Cortex of kidney (tissue), 1 donor: ENCODE results near the gene TJP1.
"Not testable (repeated sequence)": the region's sequence is repeated elsewhere in the genome, so short reads cannot be mapped to it uniquely, and the experiment has no call there.

ENCODE experiments used
- DNase-seq: peaks from one replicate; lab custom pipeline; 2025; lab: John Stamatoyannopoulos, UW

Gene TJP1

GRCh38 chr15:29704950-29705597 lies 117.2 kb downstream of the TJP1 start:
- no peak for DNase-seq

- no peak for DNase-seq
Observed at GRCh38 chr15:29701151-29701550, 121.1 kb downstream of the TJP1 start.

GRCh38 chr15:29700296-29700695 lies 122.0 kb downstream of the TJP1 start:
- no peak for DNase-seq

- no peak for DNase-seq
Observed at GRCh38 chr15:29699791-29700190, 122.5 kb downstream of the TJP1 start.

- no peak for DNase-seq
Observed at GRCh38 chr15:29698030-29698701, 124.1 kb downstream of the TJP1 start.

- no peak for DNase-seq
Observed at GRCh38 chr15:29696950-29697738, 125.1 kb downstream of the TJP1 start.

- not testable (repeated sequence) for DNase-seq
Observed at GRCh38 chr15:29696506-29696905, 125.8 kb downstream of the TJP1 start.

GRCh38 chr15:29695489-29696167 lies 126.6 kb downstream of the TJP1 start:
- DNase-seq: no peak

- DNase-seq: no peak
Observed at GRCh38 chr15:29693225-29693624, 129.0 kb downstream of the TJP1 start.

GRCh38 chr15:29692527-29692926 lies 129.7 kb downstream of the TJP1 start:
- DNase-seq: no peak

- no peak for DNase-seq
Observed at GRCh38 chr15:29690765-29691475, 131.3 kb downstream of the TJP1 start.

GRCh38 chr15:29689287-29689986 lies 132.8 kb downstream of the TJP1 start:
- no peak for DNase-seq

GRCh38 chr15:29688506-29689286 lies 133.6 kb downstream of the TJP1 start:
- DNase-seq: no peak

- DNase-seq: no peak
Observed at GRCh38 chr15:29687939-29688505, 134.2 kb downstream of the TJP1 start.

GRCh38 chr15:29687204-29687815 lies 135.0 kb downstream of the TJP1 start:
- no peak for DNase-seq

GRCh38 chr15:29686445-29687203 lies 135.6 kb downstream of the TJP1 start:
- DNase-seq: no peak

GRCh38 chr15:29686079-29686425 lies 136.2 kb downstream of the TJP1 start:
- no peak for DNase-seq

GRCh38 chr15:29685156-29686078 lies 136.9 kb downstream of the TJP1 start:
- DNase-seq: no peak
